SK-N-SH treated with all-trans-retinoic acid at 6 μM for 48 hours (cell line): ENCODE results near the gene TANC2.

ENCODE experiments used
- ATAC-seq: fragments of 200-7000 bp; cut with Tn5 transposase; 3 replicates; pipeline ENCODE4 v1.9.1; 2020; ENCODE audit warnings: mild to moderate bottlenecking, moderate library complexity
- ARNTL ChIP-seq: fragments of 450-650 bp; formaldehyde crosslinking; IDR thresholded peaks from 2 replicates; pipeline ENCODE4 v1.5.0; 2020; ENCODE audit warnings: low read depth, mild to moderate bottlenecking, moderate library complexity, borderline replicate concordance
- BACH2 ChIP-seq: fragments of 250-450 bp; sonication (Bioruptor Pico); IDR thresholded peaks from 2 replicates; pipeline ENCODE4 v1.9.0; 2021; ENCODE audit warnings: mild to moderate bottlenecking, borderline replicate concordance
- CREB5 ChIP-seq: fragments of 250-450 bp; sonication (Bioruptor Pico); IDR thresholded peaks from 2 replicates; pipeline ENCODE4 v1.5.1; 2020; ENCODE audit warnings: low read depth, mild to moderate bottlenecking, moderate library complexity
- CSDC2 ChIP-seq: fragments of 250-450 bp; sonication (Bioruptor Pico); IDR thresholded peaks from 2 replicates; pipeline ENCODE4 v1.5.0; 2020; ENCODE audit warnings: mild to moderate bottlenecking, moderate library complexity
- ESRRG ChIP-seq: fragments of 250-450 bp; sonication (Bioruptor Pico); IDR thresholded peaks from 2 replicates; pipeline ENCODE4 v1.6.1; 2021; ENCODE audit warnings: mild to moderate bottlenecking
- GLIS3 ChIP-seq: fragments of 250-450 bp; sonication (Bioruptor Pico); IDR thresholded peaks from 2 replicates; pipeline ENCODE4 v1.5.0; 2020; ENCODE audit warnings: mild to moderate bottlenecking, moderate library complexity
- ISL1 ChIP-seq: fragments of 250-450 bp; sonication (Bioruptor Pico); IDR thresholded peaks from 2 replicates; pipeline ENCODE4 v2.1.2; 2022; ENCODE audit warnings: mild to moderate bottlenecking, moderate library complexity
- OSR1 ChIP-seq: fragments of 250-450 bp; sonication (Bioruptor Pico); IDR thresholded peaks from 2 replicates; pipeline ENCODE4 v1.8.0; 2022; ENCODE audit warnings: moderate library complexity, mild to moderate bottlenecking, inconsistent platforms
- PATZ1 ChIP-seq: fragments of 250-450 bp; sonication (Bioruptor Pico); IDR thresholded peaks from 2 replicates; pipeline ENCODE4 v1.8.0; 2020; ENCODE audit warnings: mild to moderate bottlenecking, moderate library complexity, borderline replicate concordance
- POU6F1 ChIP-seq: fragments of 250-450 bp; sonication (Bioruptor Pico); IDR thresholded peaks from 2 replicates; pipeline ENCODE4 v1.8.0; 2021; ENCODE audit warnings: low read depth, mild to moderate bottlenecking, moderate library complexity, borderline replicate concordance
- PPARA ChIP-seq: fragments of 250-450 bp; sonication (Bioruptor Pico); IDR thresholded peaks from 2 replicates; pipeline ENCODE4 v1.5.0; 2020; ENCODE audit warnings: mild to moderate bottlenecking, borderline replicate concordance
- RARB ChIP-seq: fragments of 250-450 bp; sonication (Bioruptor Pico); IDR thresholded peaks from 2 replicates; pipeline ENCODE4 v1.8.0; 2021; ENCODE audit warnings: mild to moderate bottlenecking, moderate library complexity
- SNAI2 ChIP-seq: fragments of 250-450 bp; sonication (Bioruptor Pico); IDR thresholded peaks from 2 replicates; pipeline ENCODE4 v1.5.0; 2020; ENCODE audit warnings: mild to moderate bottlenecking, moderate library complexity
- TOX ChIP-seq: fragments of 250-450 bp; sonication (Bioruptor Pico); IDR thresholded peaks from 2 replicates; pipeline ENCODE4 v1.8.0; 2021; ENCODE audit warnings: mild to moderate bottlenecking, moderate library complexity, borderline replicate concordance
- ZC3H10 ChIP-seq: fragments of 250-450 bp; sonication (Bioruptor Pico); IDR thresholded peaks from 2 replicates; pipeline ENCODE4 v1.5.1; 2021; ENCODE audit warnings: mild to moderate bottlenecking, moderate library complexity
- ZFP3 ChIP-seq: fragments of 250-450 bp; sonication (Bioruptor Pico); IDR thresholded peaks from 2 replicates; pipeline ENCODE4 v1.5.0; 2020; ENCODE audit warnings: mild to moderate bottlenecking, moderate library complexity
- ZFP30 ChIP-seq: fragments of 450-650 bp; formaldehyde crosslinking; IDR thresholded peaks from 2 replicates; pipeline ENCODE4 v1.5.0; 2022; ENCODE audit warnings: mild to moderate bottlenecking, moderate library complexity
- ZNF565 ChIP-seq: fragments of 450-650 bp; formaldehyde crosslinking; conservative IDR thresholded peaks from 2 replicates; pipeline ENCODE4 v1.5.0; 2020; ENCODE audit warnings: low read depth, mild to moderate bottlenecking, moderate library complexity
- ZNF70 ChIP-seq: fragments of 450-650 bp; formaldehyde crosslinking; IDR thresholded peaks from 2 replicates; pipeline ENCODE4 v1.5.0; 2020; ENCODE audit warnings: mild to moderate bottlenecking, moderate library complexity
- ZNF8 ChIP-seq: fragments of 450-650 bp; formaldehyde crosslinking; IDR thresholded peaks from 2 replicates; pipeline ENCODE4 v1.5.0; 2020; ENCODE audit warnings: mild to moderate bottlenecking, moderate library complexity
- TF ChIP-seq, protein P1 (sequence below): fragments of 250-450 bp; sonication (Bioruptor Pico); IDR thresholded peaks from 2 replicates; pipeline ENCODE4 v1.5.0; 2020; ENCODE audit warnings: mild to moderate bottlenecking, moderate library complexity
- TF ChIP-seq, protein P2 (sequence below): fragments of 250-450 bp; sonication (Bioruptor Pico); IDR thresholded peaks from 2 replicates; pipeline ENCODE4 v1.5.1; 2021; ENCODE audit warnings: mild to moderate bottlenecking, moderate library complexity

The TANC2 gene

DNA sequence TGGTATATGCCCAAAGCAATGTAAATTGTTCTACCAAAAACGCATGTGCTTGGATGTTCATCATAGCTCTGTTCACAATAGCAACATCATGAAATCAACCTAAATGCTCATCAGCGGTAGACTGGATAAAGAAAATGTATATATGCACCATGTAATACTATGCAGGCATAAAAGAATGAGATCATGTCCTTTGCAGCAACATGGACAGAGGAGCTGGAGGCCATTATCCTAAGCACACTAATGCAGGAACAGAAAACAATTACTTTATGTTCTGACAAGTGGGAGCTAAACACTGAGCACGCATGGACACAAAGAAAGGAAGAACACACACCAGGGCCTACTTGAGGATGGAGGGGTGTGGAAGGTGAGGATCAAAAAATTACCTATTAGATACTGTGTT, 33.7 kb downstream of the TANC2 start (continued):
- TF ChIP-seq POU6F1 (CRISPR knock-in tag) = no peak
- TF ChIP-seq PPARA (CRISPR knock-in tag) = no peak
- TF ChIP-seq ISL1 (CRISPR knock-in tag) = no peak
- TF ChIP-seq ZNF565 (CRISPR knock-in tag) = no peak

DNA sequence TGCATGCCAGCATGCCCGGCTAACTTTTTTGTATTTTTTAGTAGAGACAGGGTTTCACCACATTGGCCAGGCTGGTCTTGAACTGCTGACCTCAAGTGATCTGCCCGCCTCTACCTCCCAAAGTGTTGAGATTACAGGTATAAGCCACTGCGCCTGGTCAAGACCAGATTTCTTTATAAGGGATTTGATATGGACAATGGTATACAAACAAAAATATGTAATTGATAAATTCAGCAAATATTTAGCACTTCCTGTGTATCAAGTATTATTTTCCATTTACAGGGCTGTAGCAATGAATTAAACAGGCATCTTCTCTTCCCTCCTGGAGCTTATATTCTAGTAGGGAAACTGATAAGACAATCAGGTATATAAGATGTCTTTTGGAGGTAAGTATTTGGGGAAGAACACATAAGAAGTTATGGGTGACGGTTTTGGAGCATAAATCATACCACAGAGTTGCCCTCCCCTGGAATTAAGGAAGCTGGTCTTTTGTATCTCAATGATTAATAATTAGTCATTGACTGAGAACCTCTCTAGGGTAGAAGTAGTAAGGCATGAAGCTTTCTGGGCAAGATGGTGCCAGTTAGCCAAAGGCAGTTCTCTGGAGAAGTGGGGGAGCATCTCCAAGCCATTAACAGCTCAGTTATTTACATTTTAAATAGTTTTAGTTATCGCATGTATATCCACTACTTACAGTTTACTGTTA, 35.8 kb downstream of the TANC2 start:
- no peak for ATAC-seq
- TF ChIP-seq CREB5 (CRISPR knock-in tag) (no peak), SNAI2 (CRISPR knock-in tag) (no peak), PATZ1 (CRISPR knock-in tag) (no peak), ZNF70 (CRISPR knock-in tag) (no peak), ARNTL (no peak), ZFP30 (CRISPR knock-in tag) (no peak), OSR1 (CRISPR knock-in tag) (no peak), CSDC2 (no peak), BACH2 (no peak), ZFP3 (CRISPR knock-in tag) (no peak), ZNF565 (CRISPR knock-in tag) (no peak), ESRRG (CRISPR knock-in tag) (no peak), PPARA (CRISPR knock-in tag) (no peak), ZC3H10 (CRISPR knock-in tag) (no peak), POU6F1 (CRISPR knock-in tag) (no peak), ISL1 (CRISPR knock-in tag) (no peak), RARB (CRISPR knock-in tag) (no peak)
- TF ChIP-seq, protein P1, sequence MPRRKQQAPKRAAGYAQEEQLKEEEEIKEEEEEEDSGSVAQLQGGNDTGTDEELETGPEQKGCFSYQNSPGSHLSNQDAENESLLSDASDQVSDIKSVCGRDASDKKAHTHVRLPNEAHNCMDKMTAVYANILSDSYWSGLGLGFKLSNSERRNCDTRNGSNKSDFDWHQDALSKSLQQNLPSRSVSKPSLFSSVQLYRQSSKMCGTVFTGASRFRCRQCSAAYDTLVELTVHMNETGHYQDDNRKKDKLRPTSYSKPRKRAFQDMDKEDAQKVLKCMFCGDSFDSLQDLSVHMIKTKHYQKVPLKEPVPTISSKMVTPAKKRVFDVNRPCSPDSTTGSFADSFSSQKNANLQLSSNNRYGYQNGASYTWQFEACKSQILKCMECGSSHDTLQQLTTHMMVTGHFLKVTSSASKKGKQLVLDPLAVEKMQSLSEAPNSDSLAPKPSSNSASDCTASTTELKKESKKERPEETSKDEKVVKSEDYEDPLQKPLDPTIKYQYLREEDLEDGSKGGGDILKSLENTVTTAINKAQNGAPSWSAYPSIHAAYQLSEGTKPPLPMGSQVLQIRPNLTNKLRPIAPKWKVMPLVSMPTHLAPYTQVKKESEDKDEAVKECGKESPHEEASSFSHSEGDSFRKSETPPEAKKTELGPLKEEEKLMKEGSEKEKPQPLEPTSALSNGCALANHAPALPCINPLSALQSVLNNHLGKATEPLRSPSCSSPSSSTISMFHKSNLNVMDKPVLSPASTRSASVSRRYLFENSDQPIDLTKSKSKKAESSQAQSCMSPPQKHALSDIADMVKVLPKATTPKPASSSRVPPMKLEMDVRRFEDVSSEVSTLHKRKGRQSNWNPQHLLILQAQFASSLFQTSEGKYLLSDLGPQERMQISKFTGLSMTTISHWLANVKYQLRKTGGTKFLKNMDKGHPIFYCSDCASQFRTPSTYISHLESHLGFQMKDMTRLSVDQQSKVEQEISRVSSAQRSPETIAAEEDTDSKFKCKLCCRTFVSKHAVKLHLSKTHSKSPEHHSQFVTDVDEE (CRISPR knock-in tag) = no peak
- TF ChIP-seq, protein P2, sequence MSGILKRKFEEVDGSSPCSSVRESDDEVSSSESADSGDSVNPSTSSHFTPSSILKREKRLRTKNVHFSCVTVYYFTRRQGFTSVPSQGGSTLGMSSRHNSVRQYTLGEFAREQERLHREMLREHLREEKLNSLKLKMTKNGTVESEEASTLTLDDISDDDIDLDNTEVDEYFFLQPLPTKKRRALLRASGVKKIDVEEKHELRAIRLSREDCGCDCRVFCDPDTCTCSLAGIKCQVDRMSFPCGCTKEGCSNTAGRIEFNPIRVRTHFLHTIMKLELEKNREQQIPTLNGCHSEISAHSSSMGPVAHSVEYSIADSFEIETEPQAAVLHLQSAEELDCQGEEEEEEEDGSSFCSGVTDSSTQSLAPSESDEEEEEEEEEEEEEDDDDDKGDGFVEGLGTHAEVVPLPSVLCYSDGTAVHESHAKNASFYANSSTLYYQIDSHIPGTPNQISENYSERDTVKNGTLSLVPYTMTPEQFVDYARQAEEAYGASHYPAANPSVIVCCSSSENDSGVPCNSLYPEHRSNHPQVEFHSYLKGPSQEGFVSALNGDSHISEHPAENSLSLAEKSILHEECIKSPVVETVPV (CRISPR knock-in tag) = no peak

DNA sequence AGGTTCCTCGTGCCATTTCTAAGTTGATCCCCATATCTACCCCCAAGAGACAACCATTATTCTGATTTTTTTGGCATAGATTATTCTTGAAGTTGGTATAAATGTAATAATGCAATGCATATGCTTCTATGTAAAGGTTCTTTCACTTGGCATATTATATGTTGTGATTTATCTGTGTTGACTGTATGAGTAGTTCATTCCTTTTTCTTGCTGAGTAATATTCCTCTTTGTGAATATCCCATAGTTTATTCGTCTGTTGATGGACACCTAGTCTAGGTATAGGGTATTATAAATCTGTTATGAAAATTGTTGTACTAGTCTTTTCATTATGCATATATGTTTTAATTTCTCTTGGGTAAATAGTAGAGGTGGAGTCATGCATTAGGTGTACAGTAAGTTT, 36.6 kb downstream of the TANC2 start:
- ATAC-seq = no peak
- no peak for TF ChIP-seq ZNF565 (CRISPR knock-in tag)
- TF ChIP-seq ZNF8 (CRISPR knock-in tag) = no peak
- no peak for TF ChIP-seq TOX (CRISPR knock-in tag)
- TF ChIP-seq ZFP3 (CRISPR knock-in tag) = no peak
- TF ChIP-seq GLIS3 = no peak
- no peak for TF ChIP-seq RARB (CRISPR knock-in tag)
